HEK293 (cell line): Measurements from ENCODE around the gene EFEMP1.

Source experiments
- CTCF ChIA-PET: fragments of 350-600 bp; formaldehyde crosslinking; extraction: SDS; loops from one replicate; lab custom pipeline; 2021; ENCODE audit warnings: antibody characterized with exemption; lab: Yijun Ruan, JAX
- POLR2A ChIA-PET: fragments of 300-600 bp; formaldehyde crosslinking; extraction: SDS; loops from one replicate; lab custom pipeline; 2020; ENCODE audit warnings: antibody characterized with exemption, inconsistent platforms; lab: Yijun Ruan, JAX
- H3K27ac ChIP-seq: fragments of 200-500 bp; sonication (Bioruptor generic); 2 replicates; pipeline ENCODE4 v1.5.1; 2014; ENCODE audit warnings: low read depth, low read length, control low read depth, inconsistent platforms; ENCODE audit errors: extremely low read depth
- H3K36me3 ChIP-seq, 2 experiments: fragments of 200-500 bp in 1 of 2; sonication (Bioruptor generic) in 1 of 2; 1 replicate in 1 of 2; 2 replicates in 1 of 2; pipeline ENCODE4 v1.5.1; 2014 to 2017; ENCODE audit warnings: inconsistent platforms in 2 of 2, low read length in 2 of 2; ENCODE audit not compliant: control insufficient read depth in 2 of 2, insufficient read depth in 1 of 2
- H3K4me1 ChIP-seq: fragments of 200-500 bp; sonication (Bioruptor generic); 2 replicates; pipeline ENCODE4 v1.5.1; 2014; ENCODE audit warnings: mild to moderate bottlenecking, low read length, inconsistent platforms; ENCODE audit not compliant: control insufficient read depth, insufficient read depth
- H3K4me3 ChIP-seq: 2 replicates; pipeline ENCODE4 v1.5.1; 2011; ENCODE audit warnings: low read depth, mild to moderate bottlenecking, control low read depth, low read length, moderate library complexity
- H3K9me3 ChIP-seq: fragments of 200-500 bp; sonication (Bioruptor generic); 2 replicates; pipeline ENCODE4 v1.5.1; 2014; ENCODE audit warnings: low read depth, low read length, inconsistent platforms; ENCODE audit not compliant: control insufficient read depth, insufficient read depth
- PRDM6 ChIP-seq: fragments of 450-650 bp; formaldehyde crosslinking; IDR thresholded peaks from 2 replicates; pipeline ENCODE4 v1.5.1; 2017; ENCODE audit warnings: missing biosample characterization, missing genetic modification characterization
- RBAK ChIP-seq: fragments of 450-650 bp; formaldehyde crosslinking; IDR thresholded peaks from 2 replicates; pipeline ENCODE4 v1.5.1; 2016; ENCODE audit warnings: missing biosample characterization, missing genetic modification characterization
- ZBTB48 ChIP-seq: fragments of 450-650 bp; formaldehyde crosslinking; IDR thresholded peaks from 2 replicates; pipeline ENCODE4 v1.5.1; 2016; ENCODE audit warnings: missing biosample characterization, missing genetic modification characterization
- ZNF274 ChIP-seq, 2 experiments: fragments of 200-500 bp in 1 of 2; fragments of 450-650 bp in 1 of 2; sonication (Bioruptor generic) in 1 of 2; formaldehyde crosslinking in 1 of 2; IDR thresholded peaks; 2 replicates each; pipeline versions ENCODE4 v1.5.1 to v1.6.1; 2014 to 2016; ENCODE audit warnings: borderline replicate concordance in 1 of 2, inconsistent platforms in 1 of 2, low read length in 1 of 2, missing biosample characterization in 1 of 2, missing genetic modification characterization in 1 of 2
- ZNF366 ChIP-seq: fragments of 450-650 bp; formaldehyde crosslinking; conservative IDR thresholded peaks from 2 replicates; pipeline ENCODE4 v1.5.1; 2016; ENCODE audit warnings: missing biosample characterization, missing genetic modification characterization
- ZNF629 ChIP-seq: fragments of 450-650 bp; formaldehyde crosslinking; IDR thresholded peaks from 2 replicates; pipeline ENCODE4 v1.5.1; 2017; ENCODE audit warnings: missing biosample characterization, missing genetic modification characterization
- ZNF645 ChIP-seq: fragments of 450-650 bp; formaldehyde crosslinking; IDR thresholded peaks from 2 replicates; pipeline ENCODE4; 2016; ENCODE audit warnings: missing biosample characterization, missing genetic modification characterization
- ZSCAN4 ChIP-seq: fragments of 450-650 bp; formaldehyde crosslinking; IDR thresholded peaks from 2 replicates; pipeline ENCODE4 v1.5.1; 2017; ENCODE audit warnings: missing biosample characterization, missing genetic modification characterization
- TF ChIP-seq, protein P1 (sequence below): fragments of 450-650 bp; formaldehyde crosslinking; IDR thresholded peaks from 2 replicates; pipeline ENCODE4 v1.5.1; 2016; ENCODE audit warnings: missing biosample characterization, missing genetic modification characterization, borderline replicate concordance

The EFEMP1 gene

DNA sequence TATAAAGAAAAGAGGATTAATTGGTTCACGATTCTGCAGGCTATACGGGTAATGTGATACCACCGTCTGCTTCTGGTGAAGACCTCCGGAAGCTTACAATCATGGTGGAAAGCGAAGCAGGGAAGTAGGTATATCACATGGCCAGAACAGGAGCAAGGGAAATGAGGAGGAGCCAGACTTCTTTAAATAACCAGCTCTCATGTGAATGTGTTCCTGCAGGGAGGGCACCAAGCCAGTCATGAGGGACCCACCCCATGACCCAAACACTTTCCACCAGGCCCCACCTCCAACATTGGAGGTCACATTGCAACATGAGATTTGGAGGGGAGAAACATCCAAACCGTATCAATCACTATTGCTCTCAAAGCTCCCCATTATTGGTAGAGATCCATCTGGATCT, 61.8 kb downstream of the EFEMP1 start:
- ChIA-PET POLR2A (no interaction called here), CTCF (interaction anchor here (0.6 kb wide), 1 partner anchor 156 kb away, joined by 8 read pairs; no protein-coding TSS in a partner anchor)
- Histone ChIP-seq H3K27ac (no peak overlapping the region), H3K9me3 (no peaks in the 10 kb centered on the region), H3K4me1 (peaks cover 5% of the 10 kb centered on the region; the same call in 1 of the 2 replicates), H3K36me3 (no peaks in the 10 kb centered on the region), H3K4me3 (no peak overlapping the region)
- TF ChIP-seq PRDM6 (tag by site-specific recombination) (no peak), RBAK (tag by site-specific recombination) (no peak), ZSCAN4 (tag by site-specific recombination) (no peak), ZNF366 (tag by site-specific recombination) (no peak)
- TF ChIP-seq, protein P1, sequence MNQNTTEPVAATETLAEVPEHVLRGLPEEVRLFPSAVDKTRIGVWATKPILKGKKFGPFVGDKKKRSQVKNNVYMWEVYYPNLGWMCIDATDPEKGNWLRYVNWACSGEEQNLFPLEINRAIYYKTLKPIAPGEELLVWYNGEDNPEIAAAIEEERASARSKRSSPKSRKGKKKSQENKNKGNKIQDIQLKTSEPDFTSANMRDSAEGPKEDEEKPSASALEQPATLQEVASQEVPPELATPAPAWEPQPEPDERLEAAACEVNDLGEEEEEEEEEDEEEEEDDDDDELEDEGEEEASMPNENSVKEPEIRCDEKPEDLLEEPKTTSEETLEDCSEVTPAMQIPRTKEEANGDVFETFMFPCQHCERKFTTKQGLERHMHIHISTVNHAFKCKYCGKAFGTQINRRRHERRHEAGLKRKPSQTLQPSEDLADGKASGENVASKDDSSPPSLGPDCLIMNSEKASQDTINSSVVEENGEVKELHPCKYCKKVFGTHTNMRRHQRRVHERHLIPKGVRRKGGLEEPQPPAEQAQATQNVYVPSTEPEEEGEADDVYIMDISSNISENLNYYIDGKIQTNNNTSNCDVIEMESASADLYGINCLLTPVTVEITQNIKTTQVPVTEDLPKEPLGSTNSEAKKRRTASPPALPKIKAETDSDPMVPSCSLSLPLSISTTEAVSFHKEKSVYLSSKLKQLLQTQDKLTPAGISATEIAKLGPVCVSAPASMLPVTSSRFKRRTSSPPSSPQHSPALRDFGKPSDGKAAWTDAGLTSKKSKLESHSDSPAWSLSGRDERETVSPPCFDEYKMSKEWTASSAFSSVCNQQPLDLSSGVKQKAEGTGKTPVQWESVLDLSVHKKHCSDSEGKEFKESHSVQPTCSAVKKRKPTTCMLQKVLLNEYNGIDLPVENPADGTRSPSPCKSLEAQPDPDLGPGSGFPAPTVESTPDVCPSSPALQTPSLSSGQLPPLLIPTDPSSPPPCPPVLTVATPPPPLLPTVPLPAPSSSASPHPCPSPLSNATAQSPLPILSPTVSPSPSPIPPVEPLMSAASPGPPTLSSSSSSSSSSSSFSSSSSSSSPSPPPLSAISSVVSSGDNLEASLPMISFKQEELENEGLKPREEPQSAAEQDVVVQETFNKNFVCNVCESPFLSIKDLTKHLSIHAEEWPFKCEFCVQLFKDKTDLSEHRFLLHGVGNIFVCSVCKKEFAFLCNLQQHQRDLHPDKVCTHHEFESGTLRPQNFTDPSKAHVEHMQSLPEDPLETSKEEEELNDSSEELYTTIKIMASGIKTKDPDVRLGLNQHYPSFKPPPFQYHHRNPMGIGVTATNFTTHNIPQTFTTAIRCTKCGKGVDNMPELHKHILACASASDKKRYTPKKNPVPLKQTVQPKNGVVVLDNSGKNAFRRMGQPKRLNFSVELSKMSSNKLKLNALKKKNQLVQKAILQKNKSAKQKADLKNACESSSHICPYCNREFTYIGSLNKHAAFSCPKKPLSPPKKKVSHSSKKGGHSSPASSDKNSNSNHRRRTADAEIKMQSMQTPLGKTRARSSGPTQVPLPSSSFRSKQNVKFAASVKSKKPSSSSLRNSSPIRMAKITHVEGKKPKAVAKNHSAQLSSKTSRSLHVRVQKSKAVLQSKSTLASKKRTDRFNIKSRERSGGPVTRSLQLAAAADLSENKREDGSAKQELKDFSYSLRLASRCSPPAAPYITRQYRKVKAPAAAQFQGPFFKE (tag by site-specific recombination) = no peak

DNA sequence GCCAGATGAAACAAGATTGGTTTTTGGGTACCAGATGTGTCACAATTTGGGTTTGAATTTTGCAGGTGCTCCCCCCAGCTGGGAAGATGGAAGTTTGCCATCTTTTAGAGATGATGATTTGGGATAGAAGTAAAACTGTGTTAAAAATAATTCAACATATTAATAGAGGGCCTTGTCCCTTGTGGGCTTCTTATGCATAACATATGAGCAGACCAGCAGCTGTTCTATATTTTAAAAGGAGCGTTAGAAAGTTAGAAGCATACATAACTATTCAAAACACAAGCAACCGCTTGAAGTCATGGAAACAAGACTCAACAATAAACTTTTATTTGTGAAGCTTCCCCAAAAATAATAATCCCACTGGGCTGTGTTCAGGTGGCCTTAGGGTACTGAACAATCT, 62.8 kb downstream of the EFEMP1 start:
- no peak overlapping the region for H3K4me3 ChIP-seq
- no peak overlapping the region for H3K27ac ChIP-seq
- H3K36me3 ChIP-seq = no peaks in the 10 kb centered on the region
- H3K9me3 ChIP-seq = no peaks in the 10 kb centered on the region
- ChIA-PET POLR2A (no interaction called here), CTCF (interaction anchor here (0.8 kb wide), 1 partner anchor 19 kb away, joined by 3 read pairs; no protein-coding TSS in a partner anchor)
- no peak for TF ChIP-seq ZNF629
- TF ChIP-seq ZNF274 (IDR thresholded peaks at IDR 0.05; ENCODE audit: low read length) = no peak
- no peak for TF ChIP-seq ZNF274 (tag by site-specific recombination; IDR thresholded peaks at IDR 0.05; ENCODE audit: borderline replicate concordance)
- TF ChIP-seq ZBTB48 (tag by site-specific recombination) = no peak
- H3K4me1 ChIP-seq = peaks cover 5% of the 10 kb centered on the region; the same call in 1 of the 2 replicates

DNA sequence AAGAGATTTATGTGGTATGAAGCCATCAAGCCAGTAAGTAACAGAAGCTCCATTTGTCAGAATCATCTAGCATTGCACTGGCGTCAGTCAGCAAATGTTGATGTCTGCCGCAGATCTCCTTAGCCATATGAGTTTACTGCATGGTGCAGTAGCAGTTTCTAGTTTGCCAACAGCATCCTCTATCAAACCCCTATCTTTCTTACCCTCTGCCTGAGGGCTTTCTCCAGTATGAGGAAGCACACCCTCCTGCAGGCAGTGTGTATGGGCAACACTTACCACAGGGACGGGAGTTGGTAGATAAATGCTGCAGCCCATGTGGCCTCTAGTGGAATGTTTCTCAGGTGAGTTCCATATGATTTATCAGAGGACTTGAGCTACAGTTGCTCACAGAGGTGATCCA, 63.7 kb downstream of the EFEMP1 start:
- ChIA-PET CTCF (interaction anchor here (0.7 kb wide), 1 partner anchor 90 kb away, joined by 3 read pairs; no protein-coding TSS in a partner anchor), POLR2A (no interaction called here)
- H3K9me3 ChIP-seq = no peaks in the 10 kb centered on the region
- no peaks in the 10 kb centered on the region for H3K36me3 ChIP-seq
- no peak overlapping the region for H3K4me3 ChIP-seq
- no peak overlapping the region for H3K27ac ChIP-seq
- peaks cover 5% of the 10 kb centered on the region; the same call in 1 of the 2 replicates for H3K4me1 ChIP-seq
- no peak for TF ChIP-seq ZNF645 (tag by site-specific recombination)
